ENCODE data around the gene DOCK1. TPM values are rescaled to one million over a fixed set of nuclear protein-coding genes. Genes with fewer than 3 reads are reported as not detected.

Gene DOCK1
- total RNA-seq, 1 donor from 2014 or later: 72.6 TPM

DNA sequence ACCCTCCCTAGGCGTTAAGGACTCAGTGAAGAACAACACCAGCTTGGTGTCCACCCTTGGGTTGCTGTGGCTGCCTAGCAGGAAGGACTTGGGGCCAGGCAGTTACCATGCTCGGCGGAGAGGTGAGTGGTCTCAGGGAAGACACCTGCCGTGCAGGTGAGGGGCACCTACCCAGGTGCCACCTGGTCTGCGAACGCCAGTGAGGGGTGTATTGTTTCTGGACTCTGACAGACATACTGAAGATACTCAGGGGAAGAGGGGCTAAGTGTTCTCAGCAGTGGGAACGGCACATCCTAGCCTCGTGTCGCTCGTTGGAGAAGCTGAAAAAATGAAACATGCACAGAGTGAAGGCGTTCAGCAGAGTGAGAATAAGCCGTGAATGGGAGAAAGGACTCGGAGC lies 22.6 kb downstream of the DOCK1 start:
- Histone ChIP-seq H3K4me1 (peaks cover 8% of the 10 kb centered on the region), H3K27ac (no peak overlapping the region), H4K20me1 (ENCODE audit: low read depth) (peaks cover 16% of the 10 kb centered on the region), H3K9me3 (ENCODE audit: low read depth) (no peaks in the 10 kb centered on the region), H3K9ac (no peak overlapping the region), H3K79me2 (ENCODE audit: low read depth) (peaks cover 87% of the 10 kb centered on the region), H3F3A (ENCODE audit: low read depth) (no peaks in the 10 kb centered on the region), H2AFZ (replicated peaks) (no peak overlapping the region), H3K4me3 (no peak overlapping the region), H3K27me3 (no peaks in the 10 kb centered on the region), H3K36me3 (no peaks in the 10 kb centered on the region), H3K4me2 (no peak overlapping the region)
- no peak for DNase-seq (ENCODE audit: low spot score)
- Mint-ChIP-seq H3K4me1 (peaks cover 12% of the 10 kb centered on the region), H3K9me3 (no peaks in the 10 kb centered on the region), H3K36me3 (peaks cover 30% of the 10 kb centered on the region), H3K27me3 (ENCODE audit: insufficient read depth, low read depth) (peaks cover 3% of the 10 kb centered on the region), H3K4me3 (no peak overlapping the region), H3K27ac (no peak overlapping the region)
- TF ChIP-seq EZH2phosphoT487 (IDR thresholded peaks at IDR 0.05): no peak
- TF ChIP-seq, protein P1, sequence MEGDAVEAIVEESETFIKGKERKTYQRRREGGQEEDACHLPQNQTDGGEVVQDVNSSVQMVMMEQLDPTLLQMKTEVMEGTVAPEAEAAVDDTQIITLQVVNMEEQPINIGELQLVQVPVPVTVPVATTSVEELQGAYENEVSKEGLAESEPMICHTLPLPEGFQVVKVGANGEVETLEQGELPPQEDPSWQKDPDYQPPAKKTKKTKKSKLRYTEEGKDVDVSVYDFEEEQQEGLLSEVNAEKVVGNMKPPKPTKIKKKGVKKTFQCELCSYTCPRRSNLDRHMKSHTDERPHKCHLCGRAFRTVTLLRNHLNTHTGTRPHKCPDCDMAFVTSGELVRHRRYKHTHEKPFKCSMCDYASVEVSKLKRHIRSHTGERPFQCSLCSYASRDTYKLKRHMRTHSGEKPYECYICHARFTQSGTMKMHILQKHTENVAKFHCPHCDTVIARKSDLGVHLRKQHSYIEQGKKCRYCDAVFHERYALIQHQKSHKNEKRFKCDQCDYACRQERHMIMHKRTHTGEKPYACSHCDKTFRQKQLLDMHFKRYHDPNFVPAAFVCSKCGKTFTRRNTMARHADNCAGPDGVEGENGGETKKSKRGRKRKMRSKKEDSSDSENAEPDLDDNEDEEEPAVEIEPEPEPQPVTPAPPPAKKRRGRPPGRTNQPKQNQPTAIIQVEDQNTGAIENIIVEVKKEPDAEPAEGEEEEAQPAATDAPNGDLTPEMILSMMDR (IDR thresholded peaks at IDR 0.05): no peak
- TF ChIP-seq EZH2 (IDR thresholded peaks at IDR 0.05): no peak

DNA sequence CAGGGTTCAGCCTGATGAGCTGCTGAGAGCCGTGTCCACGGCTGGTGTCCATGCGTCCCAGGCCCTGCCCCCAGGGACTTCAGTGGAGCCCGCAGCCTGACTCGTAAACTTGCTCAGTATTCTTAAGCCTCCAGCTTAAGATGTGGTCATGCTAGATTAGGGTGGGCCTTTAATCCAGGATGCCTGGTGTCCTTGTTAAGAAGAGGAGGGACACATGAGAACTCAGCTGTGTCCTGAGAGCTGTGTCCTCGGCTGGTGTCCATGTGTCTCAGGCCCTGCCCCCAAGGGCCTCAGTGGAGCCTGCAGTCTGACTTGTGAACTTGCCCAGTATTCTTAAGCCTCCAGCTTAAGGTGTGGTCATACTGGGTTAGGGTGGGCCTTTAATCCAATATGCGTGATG lies 23.0 kb downstream of the DOCK1 start:
- peaks cover 3% of the 10 kb centered on the region for H3K27me3 Mint-ChIP-seq (ENCODE audit: insufficient read depth, low read depth)
- H3K27ac Mint-ChIP-seq: no peak overlapping the region
- peaks cover 16% of the 10 kb centered on the region for H3K4me1 Mint-ChIP-seq
- H3K36me3 Mint-ChIP-seq: peaks cover 35% of the 10 kb centered on the region
- no peaks in the 10 kb centered on the region for H3K9me3 ChIP-seq (ENCODE audit: low read depth)
- no peaks in the 10 kb centered on the region for H3K9me3 Mint-ChIP-seq
- H3K4me3 Mint-ChIP-seq: no peak overlapping the region
- no peak overlapping the region for H2AFZ ChIP-seq (replicated peaks)
- H3K4me2 ChIP-seq: no peak overlapping the region
- DNase-seq (ENCODE audit: low spot score): no peak
- peaks cover 8% of the 10 kb centered on the region for H3K4me1 ChIP-seq
- no peak overlapping the region for H3K4me3 ChIP-seq
- no peaks in the 10 kb centered on the region for H3K27me3 ChIP-seq
- no peaks in the 10 kb centered on the region for H3F3A ChIP-seq (ENCODE audit: low read depth)
- no peak for TF ChIP-seq EZH2phosphoT487 (IDR thresholded peaks at IDR 0.05)
- TF ChIP-seq, protein P1 (IDR thresholded peaks at IDR 0.05): no peak
- no peak for TF ChIP-seq EZH2 (IDR thresholded peaks at IDR 0.05)
- no peak overlapping the region for H3K9ac ChIP-seq
- H3K36me3 ChIP-seq: no peaks in the 10 kb centered on the region
- H3K27ac ChIP-seq: no peak overlapping the region
- peaks cover 16% of the 10 kb centered on the region for H4K20me1 ChIP-seq (ENCODE audit: low read depth)
- peaks cover 87% of the 10 kb centered on the region for H3K79me2 ChIP-seq (ENCODE audit: low read depth)

DNA sequence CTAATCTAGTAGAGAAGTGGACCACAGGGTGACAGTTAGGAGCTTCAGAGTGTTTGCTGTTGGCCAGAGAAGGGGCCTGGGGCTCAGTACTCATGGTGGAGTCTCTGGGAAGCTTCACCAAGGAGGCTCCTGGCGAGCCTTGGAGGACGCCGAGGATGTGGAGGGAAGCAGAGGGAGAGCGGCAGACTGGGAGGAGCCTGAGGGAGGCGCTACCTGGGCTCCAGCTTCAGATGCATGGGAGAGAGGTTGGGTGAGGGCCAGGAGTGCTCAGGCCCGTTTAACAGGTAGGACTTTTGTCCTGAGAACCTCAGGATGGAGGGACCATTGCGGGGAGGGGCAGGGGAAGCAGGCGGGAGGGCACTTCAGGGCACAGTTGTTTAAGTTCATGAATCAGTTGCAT lies 24.2 kb downstream of the DOCK1 start:
- peaks cover 11% of the 10 kb centered on the region for H3K4me1 Mint-ChIP-seq
- H3K4me1 ChIP-seq: peaks cover 8% of the 10 kb centered on the region
- H4K20me1 ChIP-seq (ENCODE audit: low read depth): peaks cover 13% of the 10 kb centered on the region
- peaks cover 3% of the 10 kb centered on the region for H3K27me3 Mint-ChIP-seq (ENCODE audit: insufficient read depth, low read depth)
- no peaks in the 10 kb centered on the region for H3K9me3 ChIP-seq (ENCODE audit: low read depth)
- H3F3A ChIP-seq (ENCODE audit: low read depth): no peaks in the 10 kb centered on the region
- TF ChIP-seq, protein P1 (IDR thresholded peaks at IDR 0.05): no peak
- TF ChIP-seq EZH2 (IDR thresholded peaks at IDR 0.05) (no peak), EZH2phosphoT487 (IDR thresholded peaks at IDR 0.05) (no peak)
- H3K4me3 Mint-ChIP-seq: no peak overlapping the region
- no peaks in the 10 kb centered on the region for H3K9me3 Mint-ChIP-seq
- H3K9ac ChIP-seq: no peak overlapping the region
- H3K79me2 ChIP-seq (ENCODE audit: low read depth): peaks cover 91% of the 10 kb centered on the region
- no peak overlapping the region for H3K4me3 ChIP-seq
- no peaks in the 10 kb centered on the region for H3K27me3 ChIP-seq
- no peaks in the 10 kb centered on the region for H3K36me3 ChIP-seq
- no peak overlapping the region for H3K4me2 ChIP-seq
- H2AFZ ChIP-seq (replicated peaks): no peak overlapping the region
- H3K27ac Mint-ChIP-seq: no peak overlapping the region
- H3K27ac ChIP-seq: no peak overlapping the region
- peaks cover 37% of the 10 kb centered on the region for H3K36me3 Mint-ChIP-seq
- DNase-seq (ENCODE audit: low spot score): no peak
